ENCODE measurements around the gene HS1BP3. TPM values are rescaled to one million over a fixed set of nuclear protein-coding genes. Genes with fewer than 3 reads are reported as not detected.

The HS1BP3 gene
- total RNA-seq, 2 experiments from 2014 or later, result 10.1 to 10.4 TPM

DNA sequence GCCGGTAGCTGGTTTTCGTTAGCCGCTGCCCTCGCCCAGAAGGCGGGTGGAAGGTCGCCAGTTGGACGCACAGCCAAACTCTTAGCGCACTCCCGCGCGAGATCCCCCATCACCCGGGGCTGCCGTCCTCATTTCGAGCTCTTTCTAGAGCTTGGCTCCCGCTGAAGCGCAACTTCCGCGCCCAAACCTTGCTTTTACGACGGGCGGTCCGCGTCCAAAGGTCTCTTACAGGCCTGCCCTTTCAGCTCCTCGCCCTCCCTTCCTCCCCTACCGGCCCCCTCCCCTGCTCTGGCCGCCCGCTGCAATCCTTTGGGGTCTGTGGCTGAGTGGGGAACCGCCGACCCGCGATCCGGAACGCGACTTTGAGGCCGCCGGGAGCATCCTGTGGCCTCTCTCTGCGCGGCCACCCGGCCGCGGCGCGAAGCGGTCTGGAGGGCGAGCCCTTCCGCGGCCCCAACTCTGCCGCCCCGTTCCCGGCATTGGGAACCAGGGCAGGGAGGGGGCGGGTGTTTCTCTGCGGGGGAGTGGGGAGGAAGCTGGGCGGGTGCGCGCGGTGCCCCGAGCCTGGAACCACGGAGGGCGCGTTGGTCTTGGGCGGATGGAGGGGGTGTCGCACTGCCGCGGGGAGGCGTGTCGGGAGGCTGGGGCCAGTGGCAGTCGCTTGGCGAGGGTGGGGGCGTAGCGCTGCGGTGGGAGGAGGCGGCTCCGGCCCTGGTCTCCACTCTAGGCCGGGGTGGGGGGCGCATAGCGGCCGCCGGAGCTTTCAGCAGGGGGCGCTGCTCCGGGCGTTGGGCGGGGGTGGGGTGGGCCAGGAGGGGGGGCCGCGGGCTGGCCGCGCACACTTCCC, 15.6 kb upstream of the HS1BP3 start, which contains the start of gene GDF7:
TSS of gene GDF7 (plus strand) at position 841 of the 847 bp plus-strand sequence. CDS start 96 bp downstream, outside the sequence.
- POLR2A ChIA-PET, result no interaction called here
- H3K4me3 Mint-ChIP-seq, result peak within 1 kb of the TSS; percentile 65
- peak; percentile 38 for DNase-seq

GRCh38 chr2:20666005-20666303, 15.1 kb upstream of the HS1BP3 start:
- intact Hi-C loops (cut with micrococcal nuclease), result no loop called here
- Mint-ChIP-seq H3K4me1 (ENCODE audit: low read depth) (peaks cover 9% of the 10 kb centered on the region), H3K4me3 (peak overlapping the region; percentile 65), H3K27ac (no peak overlapping the region), H3K27me3 (peaks cover 64% of the 10 kb centered on the region), H3K9me3 (no peaks in the 10 kb centered on the region), H3K36me3 (no peaks in the 10 kb centered on the region)
- POLR2A ChIA-PET, result no interaction called here
- CTCF ChIA-PET, result interaction anchor here (0.5 to 3.4 kb wide), 7 partner anchors 10 to 384 kb away, joined by 3 to 21 read pairs (median 5); partner anchors contain the start of gene HS1BP3
- DNase-seq, result peak; percentile 19

More for the DNA sequence above, 15.6 kb upstream of the HS1BP3 start, which contains the start of gene GDF7:
- Mint-ChIP-seq H3K36me3 (no peaks in the 10 kb centered on the region), H3K27ac (no peak within 1 kb of the TSS), H3K9me3 (no peaks in the 10 kb centered on the region), H3K27me3 (peaks cover 69% of the 10 kb centered on the region), H3K4me1 (ENCODE audit: low read depth) (peaks cover 9% of the 10 kb centered on the region)
- intact Hi-C loops (cut with micrococcal nuclease), result no loop called here
- CTCF ChIA-PET, result interaction anchor here (0.5 to 3.4 kb wide), 10 partner anchors 11 to 384 kb away, joined by 3 to 21 read pairs (median 3); partner anchors contain the start of genes HS1BP3 and RHOB

- CTCF ChIA-PET, result interaction anchor here (0.5 to 3.4 kb wide), 6 partner anchors 10 to 383 kb away, joined by 3 to 21 read pairs (median 6); partner anchors contain the start of gene HS1BP3
- Mint-ChIP-seq H3K36me3 (no peaks in the 10 kb centered on the region), H3K4me3 (peak overlapping the region; percentile 65), H3K4me1 (ENCODE audit: low read depth) (peaks cover 9% of the 10 kb centered on the region), H3K9me3 (no peaks in the 10 kb centered on the region), H3K27me3 (peaks cover 68% of the 10 kb centered on the region), H3K27ac (no peak overlapping the region)
- POLR2A ChIA-PET, result no interaction called here
- intact Hi-C loops (cut with micrococcal nuclease), result no loop called here
- DNase-seq, result no peak
Observed at GRCh38 chr2:20665243-20666004, 14.5 kb upstream of the HS1BP3 start.

DNA sequence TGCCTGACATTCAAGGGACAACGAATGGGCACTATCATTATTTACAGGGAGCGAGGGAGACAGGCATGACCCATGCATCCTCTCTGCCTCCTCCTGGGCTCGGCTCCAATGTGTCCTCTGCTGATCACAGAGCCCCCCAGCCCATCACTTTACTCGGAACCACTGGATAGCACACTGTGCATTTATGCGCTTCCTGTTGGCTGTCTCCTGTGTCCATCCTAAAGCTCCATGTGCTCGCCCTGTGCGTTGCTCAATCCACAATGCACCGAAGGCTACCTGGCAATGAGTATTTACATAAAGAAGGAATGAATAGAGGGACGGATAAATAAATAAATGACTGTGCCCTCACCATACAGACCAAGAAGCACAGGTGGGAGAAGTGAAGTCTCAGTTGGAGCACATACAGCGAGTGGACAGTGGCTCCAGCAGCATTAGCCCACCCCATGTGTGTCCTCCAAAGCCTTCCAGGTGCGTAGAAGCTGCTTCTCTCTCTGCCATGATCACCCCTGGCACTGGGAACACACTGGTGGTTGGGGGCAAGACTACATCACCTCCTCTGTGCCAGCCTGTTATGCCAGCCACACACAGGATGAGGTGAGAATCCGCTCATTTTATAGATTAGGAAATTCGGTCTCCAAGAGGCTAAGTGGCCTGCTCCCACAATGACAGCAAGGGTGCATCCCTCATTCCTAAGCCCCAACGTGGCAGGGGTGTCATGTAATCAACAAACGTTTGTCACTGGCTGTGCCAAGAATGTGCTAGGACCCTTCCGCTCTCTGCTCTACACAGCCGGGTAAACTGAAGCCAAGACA, 13.7 kb upstream of the HS1BP3 start:
- no peak overlapping the region for H3K27ac Mint-ChIP-seq
- CTCF ChIA-PET, result interaction anchor here (2.1 to 6.1 kb wide), 4 partner anchors 12 to 298 kb away, joined by 18 to 241 read pairs (median 34); partner anchors contain the start of gene HS1BP3
- H3K36me3 Mint-ChIP-seq, result no peaks in the 10 kb centered on the region
- no peak overlapping the region for H3K4me3 Mint-ChIP-seq
- POLR2A ChIA-PET, result no interaction called here
- H3K9me3 Mint-ChIP-seq, result no peaks in the 10 kb centered on the region
- no peak for DNase-seq
- H3K27me3 Mint-ChIP-seq, result peaks cover 67% of the 10 kb centered on the region
- intact Hi-C loops (cut with micrococcal nuclease), result loop anchor here (5.0 kb wide), 4 partner anchors 153 to 653 kb away; partner anchors contain the start of gene APOB
- H3K4me1 Mint-ChIP-seq (ENCODE audit: low read depth), result peaks cover 9% of the 10 kb centered on the region

- H3K4me1 Mint-ChIP-seq (ENCODE audit: low read depth), result peaks cover 9% of the 10 kb centered on the region
- H3K27me3 Mint-ChIP-seq, result peaks cover 65% of the 10 kb centered on the region
- H3K27ac Mint-ChIP-seq, result no peak overlapping the region
- no peaks in the 10 kb centered on the region for H3K36me3 Mint-ChIP-seq
- no peaks in the 10 kb centered on the region for H3K9me3 Mint-ChIP-seq
- no peak for DNase-seq
- ChIA-PET CTCF (interaction anchor here (3.4 to 6.1 kb wide), 3 partner anchors 13 to 298 kb away, joined by 18 to 241 read pairs (median 47); partner anchors contain the start of gene HS1BP3), POLR2A (no interaction called here)
- H3K4me3 Mint-ChIP-seq, result no peak overlapping the region
- intact Hi-C loops (cut with micrococcal nuclease), result loop anchor here (5.0 kb wide), 4 partner anchors 153 to 653 kb away; partner anchors contain the start of gene APOB
Observed at GRCh38 chr2:20664071-20664390, 13.1 kb upstream of the HS1BP3 start.

- Mint-ChIP-seq H3K9me3 (no peaks in the 10 kb centered on the region), H3K27ac (no peak overlapping the region), H3K4me3 (no peak overlapping the region), H3K27me3 (peaks cover 61% of the 10 kb centered on the region), H3K36me3 (no peaks in the 10 kb centered on the region), H3K4me1 (ENCODE audit: low read depth) (peaks cover 9% of the 10 kb centered on the region)
- intact Hi-C loops (cut with micrococcal nuclease), result loop anchor here (5.0 kb wide), 4 partner anchors 154 to 654 kb away; partner anchors contain the start of gene APOB
- ChIA-PET POLR2A (no interaction called here), CTCF (interaction anchor here (2.5 to 6.1 kb wide), 4 partner anchors 12 to 299 kb away, joined by 12 to 241 read pairs (median 52); partner anchors contain the start of gene HS1BP3)
- DNase-seq, result no peak
Observed at GRCh38 chr2:20663196-20664070, 12.5 kb upstream of the HS1BP3 start.

GRCh38 chr2:20662308-20662937, 11.5 kb upstream of the HS1BP3 start:
- POLR2A ChIA-PET, result interaction anchor here (1.0 kb wide), 1 partner anchor 216 kb away, joined by 3 read pairs; the partner anchor contains the start of gene RHOB
- Mint-ChIP-seq H3K9me3 (no peaks in the 10 kb centered on the region), H3K27ac (no peak overlapping the region), H3K36me3 (no peaks in the 10 kb centered on the region), H3K27me3 (peaks cover 55% of the 10 kb centered on the region), H3K4me1 (ENCODE audit: low read depth) (peaks cover 12% of the 10 kb centered on the region), H3K4me3 (no peak overlapping the region)
- intact Hi-C loops (cut with micrococcal nuclease), result loop anchor here (5.0 kb wide), 4 partner anchors 155 to 655 kb away; partner anchors contain the start of gene APOB
- no peak for DNase-seq
- CTCF ChIA-PET, result interaction anchor here (0.7 to 6.1 kb wide), 29 partner anchors 10 to 655 kb away, joined by 3 to 241 read pairs (median 5); partner anchors contain the start of gene HS1BP3

GRCh38 chr2:20661421-20662307, 10.8 kb upstream of the HS1BP3 start:
- Mint-ChIP-seq H3K4me3 (no peak overlapping the region), H3K4me1 (ENCODE audit: low read depth) (peaks cover 12% of the 10 kb centered on the region), H3K9me3 (no peaks in the 10 kb centered on the region), H3K27ac (no peak overlapping the region), H3K36me3 (no peaks in the 10 kb centered on the region), H3K27me3 (peaks cover 54% of the 10 kb centered on the region)
- intact Hi-C loops (cut with micrococcal nuclease), result loop anchor here (1.0 to 5.0 kb wide), 6 partner anchors 156 to 656 kb away; partner anchors contain the start of gene APOB
- peak; percentile 78 for DNase-seq
- POLR2A ChIA-PET, result interaction anchor here (1.0 kb wide), 1 partner anchor 215 kb away, joined by 3 read pairs; the partner anchor contains the start of gene RHOB
- CTCF ChIA-PET, result interaction anchor here (0.6 to 6.1 kb wide), 60 partner anchors 9 to 656 kb away, joined by 3 to 241 read pairs (median 4); partner anchors contain the start of genes HS1BP3 and RHOB

DNA sequence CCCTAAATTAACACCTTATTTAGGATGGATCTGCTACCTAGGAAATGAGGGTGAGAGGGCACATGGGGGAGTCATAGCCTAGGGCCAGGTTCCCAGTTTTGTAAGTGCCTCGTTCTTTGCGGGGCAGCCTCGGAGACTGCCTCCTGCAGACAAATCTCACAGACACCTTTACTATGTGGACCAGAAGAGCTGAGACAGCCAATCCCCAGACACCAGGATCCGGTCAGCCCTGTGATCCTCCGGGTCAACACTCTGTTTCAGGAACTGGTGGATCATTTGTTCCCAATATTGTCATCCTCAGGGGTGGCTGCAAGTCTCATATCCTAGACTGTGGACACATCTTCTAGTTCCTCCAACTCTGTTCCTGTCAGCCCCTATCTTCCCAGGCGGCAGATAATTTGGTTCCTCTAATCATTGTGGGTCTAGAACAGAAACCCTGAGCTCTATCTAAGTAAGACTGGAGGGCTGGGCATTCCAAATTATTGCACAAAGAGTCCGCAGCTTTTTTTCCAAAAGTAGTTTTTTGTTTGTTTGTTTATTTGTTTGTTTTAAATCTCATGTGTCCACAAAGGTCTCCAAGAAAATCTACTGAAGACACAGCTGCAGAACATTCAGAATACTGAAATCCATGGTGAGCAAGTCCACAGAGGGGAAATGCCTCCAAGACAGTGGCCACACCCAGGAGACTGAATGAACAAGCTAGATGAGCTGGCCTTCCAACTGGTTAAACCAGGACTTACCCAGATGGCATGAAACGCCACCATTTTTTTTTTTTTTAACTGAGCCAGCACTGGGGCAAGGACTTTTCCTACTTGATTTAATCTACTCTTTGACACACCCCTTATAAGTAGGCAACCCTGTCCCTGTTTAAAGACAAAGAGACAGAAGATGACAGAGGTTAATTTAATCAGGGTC, 9.9 kb upstream of the HS1BP3 start:
- Mint-ChIP-seq H3K27ac (no peak overlapping the region), H3K27me3 (peaks cover 48% of the 10 kb centered on the region), H3K4me1 (ENCODE audit: low read depth) (peaks cover 8% of the 10 kb centered on the region), H3K36me3 (no peaks in the 10 kb centered on the region), H3K9me3 (no peaks in the 10 kb centered on the region), H3K4me3 (no peak overlapping the region)
- DNase-seq, result no peak
- intact Hi-C loops (cut with micrococcal nuclease), result loop anchor here (1.0 to 5.0 kb wide), 6 partner anchors 157 to 657 kb away; partner anchors contain the start of gene APOB
- ChIA-PET CTCF (interaction anchor here (0.6 to 6.1 kb wide), 57 partner anchors 9 to 656 kb away, joined by 3 to 241 read pairs (median 4); partner anchors contain the start of genes HS1BP3 and RHOB), POLR2A (no interaction called here)
